ENCODE measurements around the gene MTG2.

- TF ChIP-seq CTCF (IDR thresholded peaks at IDR 0.05; ENCODE audit: insufficient read depth, low read depth, low read length), result no peak
- no peak for TF ChIP-seq EZH2 (IDR thresholded peaks at IDR 0.05; ENCODE audit: insufficient read depth, low read length)
Observed at GRCh38 chr20:62174870-62175624, 7.8 kb upstream of the MTG2 start.

All from astrocyte (in vitro differentiated cells and primary cell).